GM12878 (cell line): ENCODE data around the gene TPI1. TPM values are rescaled to one million over a fixed set of nuclear protein-coding genes. Genes with fewer than 3 reads are reported as not detected.
A peak's percentile ranks its signal among the peaks of the same experiment; 100 is the strongest.

Experiments
- ATF7 ChIP-seq: fragments of 450-650 bp; IDR thresholded peaks from 2 replicates; pipeline ENCODE4 v1.6.1; 2016; ENCODE audit warnings: low read depth, mild to moderate bottlenecking
- EP300 ChIP-seq, 2 experiments: fragments of 150-350 bp in 1 of 2; IDR thresholded peaks; 2 replicates each; pipeline ENCODE4 v1.6.1; 2011 to 2012; ENCODE audit warnings: low read depth in 2 of 2, low read length in 2 of 2, borderline replicate concordance in 1 of 2, improper control_type of control experiment in 1 of 2, inconsistent platforms in 1 of 2; ENCODE audit not compliant: control insufficient read depth in 1 of 2
- IKZF1 ChIP-seq: fragments of 450-650 bp; conservative IDR thresholded peaks from 2 replicates; pipeline ENCODE4 v1.6.1; 2017; ENCODE audit warnings: antibody characterized with exemption, mild to moderate bottlenecking
- JUNB ChIP-seq: IDR thresholded peaks from 2 replicates; pipeline ENCODE4 v1.6.1; 2016; ENCODE audit warnings: antibody characterized with exemption, mild to moderate bottlenecking
- JUND ChIP-seq: IDR thresholded peaks from 2 replicates; pipeline ENCODE4 v1.6.1; 2012; ENCODE audit warnings: low read depth, mild to moderate bottlenecking, low read length, improper control_type of control experiment, moderate library complexity
- MXI1 ChIP-seq: fragments of 150-350 bp; IDR thresholded peaks from 2 replicates; pipeline ENCODE4 v1.6.1; 2011; ENCODE audit warnings: low read depth, mild to moderate bottlenecking, inconsistent platforms, low read length, improper control_type of control experiment
- MYC ChIP-seq: IDR thresholded peaks from 2 replicates; pipeline ENCODE4 v1.6.1; 2011; ENCODE audit warnings: mild to moderate bottlenecking, low read length, moderate library complexity, inconsistent platforms; ENCODE audit not compliant: insufficient read depth, insufficient replicate concordance, insufficient read length, severe bottlenecking
- NBN ChIP-seq: fragments of 450-650 bp; IDR thresholded peaks from 2 replicates; pipeline ENCODE4 v1.6.1; 2016
- NFYB ChIP-seq: IDR thresholded peaks from 2 replicates; pipeline ENCODE4 v1.6.1; 2011; ENCODE audit warnings: low read depth, mild to moderate bottlenecking, low read length, improper control_type of control experiment, moderate library complexity; ENCODE audit not compliant: insufficient read depth
- RFX5 ChIP-seq: IDR thresholded peaks from 2 replicates; pipeline ENCODE4 v1.6.1; 2011; ENCODE audit warnings: low read depth, low read length, improper control_type of control experiment
- SP1 ChIP-seq: IDR thresholded peaks from one replicate; pipeline ENCODE4 v1.6.1; 2011; ENCODE audit warnings: low read depth, low read length
- SREBF1 ChIP-seq: IDR thresholded peaks from 2 replicates; pipeline ENCODE4 v1.6.1; 2012; ENCODE audit warnings: mild to moderate bottlenecking, low read length
- YY1 ChIP-seq: IDR thresholded peaks from 2 replicates; pipeline ENCODE4 v1.6.1; 2011; ENCODE audit warnings: low read depth, mild to moderate bottlenecking, low read length
- ZNF274 ChIP-seq: IDR thresholded peaks from one replicate; pipeline ENCODE4 v1.8.0; 2011; ENCODE audit not compliant: insufficient read length, insufficient read depth
- polyA plus RNA-seq, 11 experiments: library from polyadenylated mRNA; depleted of rRNA in 4 of 11; unstranded in 6 of 11; stranded (reverse) in 5 of 11; fragments of >200 nt; fragmentation: Nextera tagmentation in 4 of 11; fragmentation: Illumina TruSeq in 1 of 11; extraction: Ambion mirVana in 4 of 11; extraction: Trizol in 1 of 11; gene quantifications; 1 replicate in 1 of 11; 2 replicates in 10 of 11; pipeline versions ENCODE4 v1.2.1 to v1.2.3, GENCODE V29; 2011 to 2016; ENCODE audit warnings: inconsistent platforms in 2 of 11, missing spikeins in 2 of 11, low read depth in 1 of 11
- total RNA-seq, 4 experiments: library from RNA; depleted of rRNA in 3 of 4; stranded (reverse); fragments of >200 nt in 3 of 4; fragmentation: Illumina TruSeq in 1 of 4; extraction: Trizol in 1 of 4; gene quantifications; 2 replicates each; pipeline versions ENCODE4 v1.2.1 to v1.2.3, GENCODE V29; 2013 to 2021
- TF ChIP-seq, protein P1 (sequence below): fragments of 450-650 bp; IDR thresholded peaks from 2 replicates; pipeline ENCODE4 v1.6.1; 2017; ENCODE audit warnings: mild to moderate bottlenecking
- TF ChIP-seq, protein P2 (sequence below): IDR thresholded peaks from 2 replicates; pipeline ENCODE4 v1.6.1; 2011; ENCODE audit warnings: mild to moderate bottlenecking, low read depth, low read length, moderate library complexity; ENCODE audit not compliant: insufficient replicate concordance
- TF ChIP-seq, protein P3 (sequence below): IDR thresholded peaks from 2 replicates; pipeline ENCODE4 v1.6.1; 2012; ENCODE audit warnings: improper control_type of control experiment, low read depth, low read length; ENCODE audit not compliant: insufficient replicate concordance

TPI1 gene
- total and polyA plus RNA-seq, 10 of the 15 experiments (the other 5 are each of a cell fraction or from before 2014, with no cell fraction given) = 916 to 7,349 (median 1,677) TPM

DNA sequence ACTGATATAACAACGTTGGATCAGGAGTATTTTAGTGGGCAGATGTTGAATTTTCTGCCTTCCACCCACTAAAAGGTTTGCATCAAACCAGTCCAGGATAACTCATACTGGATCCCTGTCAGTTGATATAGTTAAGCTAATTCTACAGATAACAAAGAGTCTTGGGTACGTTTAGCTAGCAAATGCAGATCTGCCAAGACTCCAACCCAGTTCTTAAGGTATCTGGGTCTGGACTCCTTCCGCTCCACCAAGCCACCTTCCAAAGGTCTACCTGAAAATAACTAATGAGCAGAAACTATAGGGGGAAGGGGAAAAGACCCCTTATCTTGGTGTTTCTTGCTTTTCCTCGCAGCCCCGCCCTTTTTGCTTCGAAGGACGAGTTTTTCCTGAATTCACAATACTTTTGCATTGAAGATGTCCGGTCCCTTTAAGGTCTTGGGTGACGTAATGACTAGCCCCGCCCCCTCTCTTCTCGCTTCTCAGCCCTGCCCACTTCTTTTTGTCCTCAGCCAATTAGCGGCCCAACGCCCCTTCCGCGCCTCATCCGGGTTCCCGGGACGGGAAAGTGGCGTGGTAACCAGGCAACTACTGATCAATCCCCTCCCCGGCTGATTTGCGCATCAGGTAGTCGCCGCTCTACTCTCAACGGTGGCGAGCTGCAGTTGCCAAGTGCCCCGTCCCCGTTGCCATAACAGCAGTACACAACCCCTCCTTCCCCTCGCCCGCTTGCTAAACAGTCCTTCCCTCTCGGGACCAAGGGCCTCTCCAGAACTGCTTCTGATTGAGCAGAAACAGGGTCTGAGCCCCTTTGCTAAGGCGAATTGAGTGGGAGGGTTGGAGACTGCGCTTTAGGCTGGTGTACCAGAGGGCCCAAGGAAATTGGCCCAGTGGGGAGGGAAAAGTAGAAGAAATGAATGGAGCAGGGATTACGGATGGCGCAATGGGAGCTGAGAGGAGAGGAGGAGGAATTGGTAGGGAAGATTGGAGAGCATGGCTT lies 37.2 kb downstream of the TPI1 start, which contains the start of gene LRRC23 (continued):
- TF ChIP-seq, protein P1, sequence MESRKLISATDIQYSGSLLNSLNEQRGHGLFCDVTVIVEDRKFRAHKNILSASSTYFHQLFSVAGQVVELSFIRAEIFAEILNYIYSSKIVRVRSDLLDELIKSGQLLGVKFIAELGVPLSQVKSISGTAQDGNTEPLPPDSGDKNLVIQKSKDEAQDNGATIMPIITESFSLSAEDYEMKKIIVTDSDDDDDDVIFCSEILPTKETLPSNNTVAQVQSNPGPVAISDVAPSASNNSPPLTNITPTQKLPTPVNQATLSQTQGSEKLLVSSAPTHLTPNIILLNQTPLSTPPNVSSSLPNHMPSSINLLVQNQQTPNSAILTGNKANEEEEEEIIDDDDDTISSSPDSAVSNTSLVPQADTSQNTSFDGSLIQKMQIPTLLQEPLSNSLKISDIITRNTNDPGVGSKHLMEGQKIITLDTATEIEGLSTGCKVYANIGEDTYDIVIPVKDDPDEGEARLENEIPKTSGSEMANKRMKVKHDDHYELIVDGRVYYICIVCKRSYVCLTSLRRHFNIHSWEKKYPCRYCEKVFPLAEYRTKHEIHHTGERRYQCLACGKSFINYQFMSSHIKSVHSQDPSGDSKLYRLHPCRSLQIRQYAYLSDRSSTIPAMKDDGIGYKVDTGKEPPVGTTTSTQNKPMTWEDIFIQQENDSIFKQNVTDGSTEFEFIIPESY = no peak
- TF ChIP-seq, protein P2, sequence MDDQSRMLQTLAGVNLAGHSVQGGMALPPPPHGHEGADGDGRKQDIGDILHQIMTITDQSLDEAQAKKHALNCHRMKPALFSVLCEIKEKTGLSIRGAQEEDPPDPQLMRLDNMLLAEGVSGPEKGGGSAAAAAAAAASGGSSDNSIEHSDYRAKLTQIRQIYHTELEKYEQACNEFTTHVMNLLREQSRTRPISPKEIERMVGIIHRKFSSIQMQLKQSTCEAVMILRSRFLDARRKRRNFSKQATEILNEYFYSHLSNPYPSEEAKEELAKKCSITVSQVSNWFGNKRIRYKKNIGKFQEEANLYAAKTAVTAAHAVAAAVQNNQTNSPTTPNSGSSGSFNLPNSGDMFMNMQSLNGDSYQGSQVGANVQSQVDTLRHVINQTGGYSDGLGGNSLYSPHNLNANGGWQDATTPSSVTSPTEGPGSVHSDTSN = no peak
- TF ChIP-seq IKZF1 (peak; percentile 23; the same call in 1 of the 2 replicates), RFX5 (no peak), MXI1 (peak; percentile 86), NFYB (peak; percentile 71; the same call in 1 of the 2 replicates), MYC (no peak), SREBF1 (no peak), YY1 (no peak), ATF7 (peak; percentile 99), ZNF274 (no peak), JUND (peak; percentile 81), EP300 (IDR thresholded peaks at IDR 0.05; ENCODE audit: borderline replicate concordance in 1 of 2, control insufficient read depth in 1 of 2, low read depth in 2 of 2, low read length in 2 of 2) (peak in 1 of 2 experiments; percentile 38; a peak in 1 of 4 replicates), NBN (no peak), JUNB (no peak), SP1 (peak; percentile 85)
- TF ChIP-seq, protein P3, sequence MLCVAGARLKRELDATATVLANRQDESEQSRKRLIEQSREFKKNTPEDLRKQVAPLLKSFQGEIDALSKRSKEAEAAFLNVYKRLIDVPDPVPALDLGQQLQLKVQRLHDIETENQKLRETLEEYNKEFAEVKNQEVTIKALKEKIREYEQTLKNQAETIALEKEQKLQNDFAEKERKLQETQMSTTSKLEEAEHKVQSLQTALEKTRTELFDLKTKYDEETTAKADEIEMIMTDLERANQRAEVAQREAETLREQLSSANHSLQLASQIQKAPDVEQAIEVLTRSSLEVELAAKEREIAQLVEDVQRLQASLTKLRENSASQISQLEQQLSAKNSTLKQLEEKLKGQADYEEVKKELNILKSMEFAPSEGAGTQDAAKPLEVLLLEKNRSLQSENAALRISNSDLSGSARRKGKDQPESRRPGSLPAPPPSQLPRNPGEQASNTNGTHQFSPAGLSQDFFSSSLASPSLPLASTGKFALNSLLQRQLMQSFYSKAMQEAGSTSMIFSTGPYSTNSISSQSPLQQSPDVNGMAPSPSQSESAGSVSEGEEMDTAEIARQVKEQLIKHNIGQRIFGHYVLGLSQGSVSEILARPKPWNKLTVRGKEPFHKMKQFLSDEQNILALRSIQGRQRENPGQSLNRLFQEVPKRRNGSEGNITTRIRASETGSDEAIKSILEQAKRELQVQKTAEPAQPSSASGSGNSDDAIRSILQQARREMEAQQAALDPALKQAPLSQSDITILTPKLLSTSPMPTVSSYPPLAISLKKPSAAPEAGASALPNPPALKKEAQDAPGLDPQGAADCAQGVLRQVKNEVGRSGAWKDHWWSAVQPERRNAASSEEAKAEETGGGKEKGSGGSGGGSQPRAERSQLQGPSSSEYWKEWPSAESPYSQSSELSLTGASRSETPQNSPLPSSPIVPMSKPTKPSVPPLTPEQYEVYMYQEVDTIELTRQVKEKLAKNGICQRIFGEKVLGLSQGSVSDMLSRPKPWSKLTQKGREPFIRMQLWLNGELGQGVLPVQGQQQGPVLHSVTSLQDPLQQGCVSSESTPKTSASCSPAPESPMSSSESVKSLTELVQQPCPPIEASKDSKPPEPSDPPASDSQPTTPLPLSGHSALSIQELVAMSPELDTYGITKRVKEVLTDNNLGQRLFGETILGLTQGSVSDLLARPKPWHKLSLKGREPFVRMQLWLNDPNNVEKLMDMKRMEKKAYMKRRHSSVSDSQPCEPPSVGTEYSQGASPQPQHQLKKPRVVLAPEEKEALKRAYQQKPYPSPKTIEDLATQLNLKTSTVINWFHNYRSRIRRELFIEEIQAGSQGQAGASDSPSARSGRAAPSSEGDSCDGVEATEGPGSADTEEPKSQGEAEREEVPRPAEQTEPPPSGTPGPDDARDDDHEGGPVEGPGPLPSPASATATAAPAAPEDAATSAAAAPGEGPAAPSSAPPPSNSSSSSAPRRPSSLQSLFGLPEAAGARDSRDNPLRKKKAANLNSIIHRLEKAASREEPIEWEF = no peak
